Esophagus squamous epithelium (tissue), 4 donors: ENCODE data around the gene WIPF3.

Source experiments
- POLR2A ChIP-seq, 4 donors: fragments of 450-650 bp; IDR thresholded peaks; one replicate each; pipeline ENCODE4 v1.6.1; 2017; ENCODE audit warnings: antibody characterized with exemption in 4 of 4, mild to moderate bottlenecking in 4 of 4, moderate library complexity in 3 of 4
- TF ChIP-seq, protein P1 (sequence below), 6 experiments: fragments of 450-650 bp in 4 of 6; fragments of 200-600 bp in 2 of 6; sonication (generic) in 2 of 6; IDR thresholded peaks; one replicate each; pipeline ENCODE4 v1.5.1; 2016 to 2019; ENCODE audit warnings: antibody characterized with exemption in 6 of 6, mild to moderate bottlenecking in 4 of 6, moderate library complexity in 4 of 6

- no peak for TF ChIP-seq POLR2A (IDR thresholded peaks at IDR 0.05)
- TF ChIP-seq, protein P1, sequence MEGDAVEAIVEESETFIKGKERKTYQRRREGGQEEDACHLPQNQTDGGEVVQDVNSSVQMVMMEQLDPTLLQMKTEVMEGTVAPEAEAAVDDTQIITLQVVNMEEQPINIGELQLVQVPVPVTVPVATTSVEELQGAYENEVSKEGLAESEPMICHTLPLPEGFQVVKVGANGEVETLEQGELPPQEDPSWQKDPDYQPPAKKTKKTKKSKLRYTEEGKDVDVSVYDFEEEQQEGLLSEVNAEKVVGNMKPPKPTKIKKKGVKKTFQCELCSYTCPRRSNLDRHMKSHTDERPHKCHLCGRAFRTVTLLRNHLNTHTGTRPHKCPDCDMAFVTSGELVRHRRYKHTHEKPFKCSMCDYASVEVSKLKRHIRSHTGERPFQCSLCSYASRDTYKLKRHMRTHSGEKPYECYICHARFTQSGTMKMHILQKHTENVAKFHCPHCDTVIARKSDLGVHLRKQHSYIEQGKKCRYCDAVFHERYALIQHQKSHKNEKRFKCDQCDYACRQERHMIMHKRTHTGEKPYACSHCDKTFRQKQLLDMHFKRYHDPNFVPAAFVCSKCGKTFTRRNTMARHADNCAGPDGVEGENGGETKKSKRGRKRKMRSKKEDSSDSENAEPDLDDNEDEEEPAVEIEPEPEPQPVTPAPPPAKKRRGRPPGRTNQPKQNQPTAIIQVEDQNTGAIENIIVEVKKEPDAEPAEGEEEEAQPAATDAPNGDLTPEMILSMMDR (IDR thresholded peaks at IDR 0.05): no peak
Measured at GRCh38 chr7:29873644-29874294, 67.5 kb downstream of the WIPF3 start.
